ENCODE results near the gene RDX. TPM values are rescaled to one million over a fixed set of nuclear protein-coding genes. Genes with fewer than 3 reads are reported as not detected.

The RDX gene
- total RNA-seq, 2 donors from 2014 or later, result 26.7 to 38.4 TPM

GRCh38 chr11:110130642-110131238 is 165.7 kb downstream of the RDX start:
- Mint-ChIP-seq H3K4me3 (no peak overlapping the region), H3K36me3 (ENCODE audit: low read depth) (no peaks in the 10 kb centered on the region), H3K27me3 (peaks cover 23% of the 10 kb centered on the region), H3K27ac (no peak overlapping the region), H3K4me1 (no peaks in the 10 kb centered on the region)
- H3K9me3 ChIP-seq (ENCODE audit: control insufficient read depth, low read length, poor library complexity, severe bottlenecking), result no peaks in the 10 kb centered on the region
- ATAC-seq (no peak), DNase-seq (no peak)

- no peaks in the 10 kb centered on the region for H3K36me3 Mint-ChIP-seq (ENCODE audit: low read depth)
- peaks cover 23% of the 10 kb centered on the region for H3K27me3 Mint-ChIP-seq
- H3K4me1 Mint-ChIP-seq, result no peaks in the 10 kb centered on the region
- no peak overlapping the region for H3K27ac Mint-ChIP-seq
- DNase-seq (no peak), ATAC-seq (no peak)
- H3K9me3 ChIP-seq (ENCODE audit: control insufficient read depth, low read length, poor library complexity, severe bottlenecking), result no peaks in the 10 kb centered on the region
- H3K4me3 Mint-ChIP-seq, result no peak overlapping the region
Observed at GRCh38 chr11:110128161-110128560, 168.3 kb downstream of the RDX start.

- ATAC-seq, result no peak
- no peaks in the 10 kb centered on the region for H3K9me3 ChIP-seq (ENCODE audit: control insufficient read depth, low read length, poor library complexity, severe bottlenecking)
- Mint-ChIP-seq H3K36me3 (ENCODE audit: low read depth) (no peaks in the 10 kb centered on the region), H3K27ac (no peak overlapping the region), H3K4me1 (no peaks in the 10 kb centered on the region), H3K4me3 (no peak overlapping the region), H3K27me3 (peaks cover 23% of the 10 kb centered on the region)
- no peak for DNase-seq
Observed at GRCh38 chr11:110126936-110127335, 169.5 kb downstream of the RDX start.

DNA sequence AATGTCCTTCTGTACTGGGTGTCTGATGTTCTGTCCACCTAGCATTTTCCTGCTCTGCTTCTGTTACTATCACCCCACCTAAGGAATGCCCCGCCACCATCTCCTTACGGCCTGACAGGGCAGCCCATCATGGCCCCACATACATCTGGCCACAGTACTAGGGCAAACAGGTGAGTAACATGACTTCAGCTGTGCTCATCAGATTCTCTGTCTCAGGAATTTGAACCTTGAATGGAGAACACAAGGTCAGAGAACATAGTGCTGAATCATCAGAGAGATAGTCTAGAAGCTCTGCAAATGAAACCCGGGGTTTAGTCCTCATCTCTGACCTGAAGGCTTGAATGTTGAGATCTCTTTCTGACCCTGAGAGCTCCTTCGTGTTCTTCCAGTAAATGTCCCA is 170.8 kb downstream of the RDX start:
- Mint-ChIP-seq H3K27me3 (peaks cover 16% of the 10 kb centered on the region), H3K36me3 (ENCODE audit: low read depth) (no peaks in the 10 kb centered on the region), H3K4me1 (no peaks in the 10 kb centered on the region), H3K4me3 (no peak overlapping the region), H3K27ac (no peak overlapping the region)
- no peaks in the 10 kb centered on the region for H3K9me3 ChIP-seq (ENCODE audit: control insufficient read depth, low read length, poor library complexity, severe bottlenecking)
- DNase-seq (no peak), ATAC-seq (no peak)

Other genes starting within 250 kb of the RDX start
- under 1 TPM; 0.15 to 0.91 TPM for gene ZC3H12C, start 203.2 kb downstream of the RDX start, total RNA-seq
- 10 to 100 TPM; 12.0 to 12.1 TPM for gene FDX1, start 133.3 kb upstream of the RDX start, total RNA-seq

All from T-helper 17 cell (primary cell).